ENCODE results near the gene DIABLO. TPM values are rescaled to one million over a fixed set of nuclear protein-coding genes. Genes with fewer than 3 reads are reported as not detected.

DIABLO gene
- total RNA-seq, 2 donors from 2014 or later = 15.8 to 28.3 TPM

DNA sequence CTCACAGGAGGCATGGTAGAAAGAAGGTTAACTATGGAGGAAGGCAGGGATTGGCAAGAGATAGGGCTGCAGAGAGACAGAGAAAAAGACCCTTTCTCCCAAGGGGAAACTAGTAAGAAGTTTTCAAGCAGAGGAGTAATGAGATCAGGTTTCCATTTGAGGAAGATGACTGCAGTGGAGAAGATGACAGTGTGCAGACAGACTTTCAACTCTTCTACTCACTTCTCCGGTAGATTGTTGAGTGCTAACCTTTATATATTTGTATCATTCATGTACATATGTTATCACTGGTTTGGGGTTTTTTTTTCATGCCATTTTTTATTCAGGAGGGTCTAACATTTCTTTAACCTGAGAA, 28.3 kb downstream of the DIABLO start:
- H3K36me3 ChIP-seq (replicated peaks in 1 of 2; ENCODE audit: insufficient read depth in 1 of 2, low read depth in 2 of 2) = no peaks in the 10 kb centered on the region
- H3K27me3 ChIP-seq = peaks cover 0 to 16% of the 10 kb centered on the region in 2 donors
- H3K4me1 ChIP-seq = peaks cover 1% of the 10 kb centered on the region
- H3K9me3 ChIP-seq = no peaks in the 10 kb centered on the region
- H3K27ac ChIP-seq = no peak overlapping the region
- H3K4me3 ChIP-seq = no peak overlapping the region
- ATAC-seq (no peak), DNase-seq (no peak)
- intact Hi-C loops (cut with DNase I) = loop anchor here (10.0 kb wide), 1 partner anchor 273 kb away; no protein-coding TSS in a partner anchor
- TF ChIP-seq POLR2A (IDR thresholded peaks at IDR 0.05) = no peak
- TF ChIP-seq, protein P1, sequence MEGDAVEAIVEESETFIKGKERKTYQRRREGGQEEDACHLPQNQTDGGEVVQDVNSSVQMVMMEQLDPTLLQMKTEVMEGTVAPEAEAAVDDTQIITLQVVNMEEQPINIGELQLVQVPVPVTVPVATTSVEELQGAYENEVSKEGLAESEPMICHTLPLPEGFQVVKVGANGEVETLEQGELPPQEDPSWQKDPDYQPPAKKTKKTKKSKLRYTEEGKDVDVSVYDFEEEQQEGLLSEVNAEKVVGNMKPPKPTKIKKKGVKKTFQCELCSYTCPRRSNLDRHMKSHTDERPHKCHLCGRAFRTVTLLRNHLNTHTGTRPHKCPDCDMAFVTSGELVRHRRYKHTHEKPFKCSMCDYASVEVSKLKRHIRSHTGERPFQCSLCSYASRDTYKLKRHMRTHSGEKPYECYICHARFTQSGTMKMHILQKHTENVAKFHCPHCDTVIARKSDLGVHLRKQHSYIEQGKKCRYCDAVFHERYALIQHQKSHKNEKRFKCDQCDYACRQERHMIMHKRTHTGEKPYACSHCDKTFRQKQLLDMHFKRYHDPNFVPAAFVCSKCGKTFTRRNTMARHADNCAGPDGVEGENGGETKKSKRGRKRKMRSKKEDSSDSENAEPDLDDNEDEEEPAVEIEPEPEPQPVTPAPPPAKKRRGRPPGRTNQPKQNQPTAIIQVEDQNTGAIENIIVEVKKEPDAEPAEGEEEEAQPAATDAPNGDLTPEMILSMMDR (IDR thresholded peaks at IDR 0.05) = no peak
- 64 to 69% methylated on average over 1 of the region's 1 CpG for WGBS, 2 donors

DNA sequence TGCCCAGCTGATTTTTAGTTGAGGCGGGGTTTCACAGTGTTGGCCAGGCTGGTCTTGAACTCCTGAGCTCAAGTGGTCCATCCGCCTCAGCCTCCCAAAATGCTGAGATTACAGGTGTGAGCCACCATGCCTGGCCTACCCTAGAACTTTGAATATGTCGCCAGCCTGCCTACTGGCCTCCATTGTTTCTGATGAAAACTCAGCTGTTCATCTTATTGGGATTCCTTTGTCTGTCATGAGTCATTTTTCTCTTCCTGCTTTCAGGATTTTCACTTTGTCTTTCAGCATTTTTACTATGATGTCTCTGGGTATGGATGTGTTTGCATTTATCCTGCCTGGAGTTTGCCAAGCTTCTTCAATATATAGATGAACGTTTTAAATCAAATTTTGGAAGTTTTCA, 30.4 kb downstream of the DIABLO start:
- peaks cover 0 to 5% of the 10 kb centered on the region in 2 donors for H3K27me3 ChIP-seq
- H3K4me3 ChIP-seq = no peak overlapping the region
- no peaks in the 10 kb centered on the region for H3K4me1 ChIP-seq
- DNase-seq (no peak), ATAC-seq (no peak)
- no peak overlapping the region for H3K27ac ChIP-seq
- H3K9me3 ChIP-seq = no peaks in the 10 kb centered on the region
- 74 to 85% methylated on average over 4 of the region's 4 CpGs for WGBS, 2 donors
- H3K36me3 ChIP-seq (replicated peaks in 1 of 2; ENCODE audit: insufficient read depth in 1 of 2, low read depth in 2 of 2) = no peaks in the 10 kb centered on the region
- intact Hi-C loops (cut with DNase I) = loop anchor here (10.0 kb wide), 1 partner anchor 271 kb away; no protein-coding TSS in a partner anchor
- TF ChIP-seq POLR2A (IDR thresholded peaks at IDR 0.05) = no peak
- TF ChIP-seq, protein P1 (IDR thresholded peaks at IDR 0.05) = no peak

DNA sequence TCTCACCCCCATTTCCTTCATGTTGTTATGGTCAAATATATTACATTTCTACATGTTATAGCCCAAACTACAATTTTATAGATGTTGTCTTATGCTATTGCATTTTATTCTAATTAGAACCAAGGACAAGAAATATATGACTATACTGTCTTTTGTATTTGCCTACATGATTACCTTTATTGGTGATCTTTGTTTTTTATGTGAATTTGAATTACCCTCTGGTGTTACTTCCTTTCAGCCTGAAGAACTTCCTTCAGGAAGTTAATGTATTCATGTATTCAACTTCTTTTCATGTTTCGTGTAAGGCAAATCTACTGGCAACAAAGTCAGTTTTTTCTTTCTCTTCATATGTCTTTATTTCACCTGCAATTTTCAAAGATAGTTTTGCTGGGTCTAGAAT, 31.0 kb downstream of the DIABLO start:
- DNase-seq = no peak
- intact Hi-C loops (cut with DNase I) = loop anchor here (5.0 to 10.0 kb wide), 2 partner anchors 138 to 270 kb away; no protein-coding TSS in a partner anchor
- H3K36me3 ChIP-seq (replicated peaks in 1 of 2; ENCODE audit: insufficient read depth in 1 of 2, low read depth in 2 of 2) = no peaks in the 10 kb centered on the region
- H3K27ac ChIP-seq = no peak overlapping the region
- ATAC-seq = no peak
- peaks cover 0 to 5% of the 10 kb centered on the region in 2 donors for H3K27me3 ChIP-seq
- H3K4me1 ChIP-seq = no peaks in the 10 kb centered on the region
- H3K4me3 ChIP-seq = no peak overlapping the region
- TF ChIP-seq, protein P1 (IDR thresholded peaks at IDR 0.05) = no peak
- TF ChIP-seq POLR2A (IDR thresholded peaks at IDR 0.05) = no peak
- WGBS, 2 donors = 78 to 90% methylated on average over 1 of the region's 1 CpG
- H3K9me3 ChIP-seq = no peaks in the 10 kb centered on the region

DNA sequence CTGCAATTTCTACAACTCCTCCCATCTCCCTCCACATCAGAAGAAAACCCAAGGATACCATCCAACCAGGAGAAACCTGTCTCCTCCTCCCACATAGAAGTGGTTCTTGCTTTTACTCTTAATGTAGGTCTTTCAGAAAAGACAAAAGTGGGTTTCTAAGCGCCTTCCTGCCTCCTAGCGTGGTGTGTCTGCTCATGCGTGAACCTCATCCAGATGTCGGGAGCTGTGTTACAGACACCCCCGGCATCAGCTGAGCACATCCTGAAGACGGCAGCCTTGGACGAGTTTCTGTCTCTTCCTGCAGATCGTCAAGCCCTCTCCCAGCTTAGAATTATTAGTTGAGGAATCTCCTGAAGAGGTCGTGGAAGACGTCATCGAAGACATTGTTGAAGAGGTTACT, 33.4 kb downstream of the DIABLO start:
- Histone ChIP-seq H3K36me3 (replicated peaks in 1 of 2; ENCODE audit: insufficient read depth in 1 of 2, low read depth in 2 of 2) (no peaks in the 10 kb centered on the region), H3K4me3 (no peak overlapping the region), H3K9me3 (no peaks in the 10 kb centered on the region), H3K27me3 (no peaks in the 10 kb centered on the region), H3K4me1 (no peaks in the 10 kb centered on the region), H3K27ac (no peak overlapping the region)
- TF ChIP-seq, protein P1 (IDR thresholded peaks at IDR 0.05) = no peak
- TF ChIP-seq POLR2A (IDR thresholded peaks at IDR 0.05) = no peak
- intact Hi-C loops (cut with DNase I) = loop anchor here (5.0 to 10.0 kb wide), 2 partner anchors 135 to 268 kb away; no protein-coding TSS in a partner anchor
- no peak for ATAC-seq
- DNase-seq = no peak
- 68 to 76% methylated on average over 11 of the region's 11 CpGs for WGBS, 2 donors

Data from body of pancreas (tissue), 4 donors.